SK-N-SH (cell line): ENCODE results near the gene MYOD1.

Experiments
- CHD2 ChIP-seq: fragments of 150-350 bp; IDR thresholded peaks from 2 replicates; pipeline ENCODE4 v1.6.1; 2018; ENCODE audit warnings: low read length; ENCODE audit not compliant: partially characterized antibody
- EP300 ChIP-seq, 2 experiments: IDR thresholded peaks; 2 replicates each; pipeline versions ENCODE4 v1.4.0 to v1.6.1; 2012; ENCODE audit warnings: borderline replicate concordance in 1 of 2, low read depth in 1 of 2, low read length in 1 of 2
- TCF12 ChIP-seq: IDR thresholded peaks from 2 replicates; pipeline ENCODE4 v1.4.0; 2012

DNA sequence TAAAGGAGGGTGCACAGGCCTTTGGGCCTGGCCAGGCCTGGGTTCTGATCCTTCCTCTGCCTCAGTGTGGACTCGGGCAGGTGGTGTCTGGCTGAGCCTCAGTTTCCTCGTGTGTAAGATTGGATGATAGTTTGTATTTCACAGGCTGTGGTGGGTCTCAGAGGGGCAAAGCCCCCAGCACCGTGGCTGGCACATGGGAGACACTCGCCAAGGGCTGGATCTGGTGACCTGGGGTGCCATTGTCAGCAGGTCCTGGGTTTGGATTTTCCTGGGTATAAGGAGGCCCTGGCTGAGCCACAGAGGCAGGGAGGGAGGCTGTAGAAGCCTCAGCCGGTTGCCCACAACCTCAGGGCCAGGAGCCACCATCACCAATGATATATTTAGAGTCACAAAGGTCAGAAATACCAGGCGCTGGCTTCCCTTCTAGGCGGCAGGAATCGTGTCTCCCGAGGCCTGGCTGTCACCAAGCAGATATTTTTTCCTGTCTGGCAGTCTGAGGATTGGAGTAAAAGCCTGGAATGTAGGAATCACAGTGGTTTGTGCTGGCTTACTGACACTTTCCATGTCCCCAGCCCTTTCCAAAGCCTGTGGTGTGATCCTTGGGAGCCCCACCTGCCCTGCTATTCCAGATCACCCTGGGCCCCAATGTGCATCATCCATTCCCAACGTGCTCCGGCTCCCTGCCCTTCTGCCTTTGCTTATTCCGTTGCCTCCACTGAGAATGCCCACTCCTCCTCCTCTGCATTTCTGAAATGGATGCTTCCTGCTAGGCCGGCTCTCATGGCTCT, 30.8 kb downstream of the MYOD1 start:
- TF ChIP-seq CHD2 = no peak
- no peak for TF ChIP-seq TCF12
- TF ChIP-seq EP300 (IDR thresholded peaks at IDR 0.05; ENCODE audit: borderline replicate concordance in 1 of 2, low read depth in 1 of 2, low read length in 1 of 2) = no peak
